Measurements from ENCODE around the gene IQCM. TPM values are rescaled to one million over a fixed set of nuclear protein-coding genes. Genes with fewer than 3 reads are reported as not detected.

The IQCM gene
- total and polyA plus RNA-seq, 2 donors (not counting 3 experiments of a cell fraction or from before 2014, with no cell fraction given): not detected

DNA sequence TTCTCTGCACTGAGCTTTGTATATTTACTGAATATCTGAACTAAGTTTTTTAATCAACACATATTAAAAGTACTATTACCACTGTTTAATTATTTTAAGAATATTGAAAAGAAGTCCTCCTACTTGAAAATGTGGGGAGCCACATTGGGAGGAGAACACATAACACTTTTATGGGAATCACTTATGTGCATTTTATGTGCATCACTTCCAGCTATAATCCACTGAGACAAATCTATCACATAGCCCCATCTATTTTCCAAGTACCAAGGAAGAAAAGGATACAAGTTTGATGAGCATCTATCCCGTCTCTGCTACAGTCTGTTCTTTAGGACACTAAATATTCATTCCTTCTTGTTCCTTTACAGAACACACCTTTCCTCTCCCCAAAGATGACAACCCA lies 87.2 kb downstream of the IQCM start:
- no peak overlapping the region for H3K9ac ChIP-seq (replicated peaks; ENCODE audit: extremely low read depth, insufficient read depth, low read length)
- ChIA-PET CTCF (no interaction called here), POLR2A (no interaction called here)
- H3K36me3 ChIP-seq (ENCODE audit: control insufficient read depth in 2 of 2, extremely low read depth in 1 of 2, insufficient read depth in 2 of 2, low read length in 2 of 2): no peaks in the 10 kb centered on the region
- no peaks in the 10 kb centered on the region for H3K9me1 ChIP-seq (replicated peaks; ENCODE audit: control insufficient read depth, extremely low read depth, insufficient read depth, low read length)
- H3K79me2 ChIP-seq (ENCODE audit: control insufficient read depth, insufficient read depth, low read length): no peaks in the 10 kb centered on the region
- TF ChIP-seq MYC (IDR thresholded peaks at IDR 0.05; ENCODE audit: low read depth, low read length): no peak
- TF ChIP-seq POLR2A (IDR thresholded peaks at IDR 0.05; ENCODE audit: low read depth, low read length): no peak
- TF ChIP-seq, protein P1, sequence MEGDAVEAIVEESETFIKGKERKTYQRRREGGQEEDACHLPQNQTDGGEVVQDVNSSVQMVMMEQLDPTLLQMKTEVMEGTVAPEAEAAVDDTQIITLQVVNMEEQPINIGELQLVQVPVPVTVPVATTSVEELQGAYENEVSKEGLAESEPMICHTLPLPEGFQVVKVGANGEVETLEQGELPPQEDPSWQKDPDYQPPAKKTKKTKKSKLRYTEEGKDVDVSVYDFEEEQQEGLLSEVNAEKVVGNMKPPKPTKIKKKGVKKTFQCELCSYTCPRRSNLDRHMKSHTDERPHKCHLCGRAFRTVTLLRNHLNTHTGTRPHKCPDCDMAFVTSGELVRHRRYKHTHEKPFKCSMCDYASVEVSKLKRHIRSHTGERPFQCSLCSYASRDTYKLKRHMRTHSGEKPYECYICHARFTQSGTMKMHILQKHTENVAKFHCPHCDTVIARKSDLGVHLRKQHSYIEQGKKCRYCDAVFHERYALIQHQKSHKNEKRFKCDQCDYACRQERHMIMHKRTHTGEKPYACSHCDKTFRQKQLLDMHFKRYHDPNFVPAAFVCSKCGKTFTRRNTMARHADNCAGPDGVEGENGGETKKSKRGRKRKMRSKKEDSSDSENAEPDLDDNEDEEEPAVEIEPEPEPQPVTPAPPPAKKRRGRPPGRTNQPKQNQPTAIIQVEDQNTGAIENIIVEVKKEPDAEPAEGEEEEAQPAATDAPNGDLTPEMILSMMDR (IDR thresholded peaks at IDR 0.05; ENCODE audit: extremely low read depth in 1 of 2, insufficient read depth in 1 of 2, low read depth in 1 of 2, low read length in 2 of 2): no peak
- TF ChIP-seq, protein P2, sequence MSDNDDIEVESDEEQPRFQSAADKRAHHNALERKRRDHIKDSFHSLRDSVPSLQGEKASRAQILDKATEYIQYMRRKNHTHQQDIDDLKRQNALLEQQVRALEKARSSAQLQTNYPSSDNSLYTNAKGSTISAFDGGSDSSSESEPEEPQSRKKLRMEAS (IDR thresholded peaks at IDR 0.05; ENCODE audit: insufficient read depth, insufficient read length): no peak
- H3K4me3 ChIP-seq (replicated peaks in 1 of 3; ENCODE audit: insufficient read depth in 1 of 3, low read depth in 1 of 3, low read length in 3 of 3): no peak overlapping the region
- H3K4me1 ChIP-seq (ENCODE audit: control insufficient read depth, extremely low read depth, insufficient read depth, low read length): no peaks in the 10 kb centered on the region
- no TSS peak for BruUV-seq (replicated peaks)
- FAIRE-seq (no peak), DNase-seq (ENCODE audit: low read depth, low spot score) (no peak)
- H3K4me2 ChIP-seq (ENCODE audit: insufficient read depth, low read length): no peak overlapping the region
- intact Hi-C loops (cut with micrococcal nuclease) (no loop called here), dilution Hi-C loops (cut with MboI; ENCODE audit: extremely low pct_ligation_motif_present, low sequenced_read_pairs) (no loop called here)
- H3K9me3 ChIP-seq (replicated peaks; ENCODE audit: control insufficient read depth, insufficient read depth, low read length): no peaks in the 10 kb centered on the region
- no peak overlapping the region for H2AFZ ChIP-seq (ENCODE audit: low read depth, low read length)
- no peak overlapping the region for H3K27ac ChIP-seq (ENCODE audit: insufficient read depth, low read depth, low read length)
- H4K20me1 ChIP-seq (replicated peaks; ENCODE audit: control insufficient read depth, extremely low read depth, insufficient read depth, low read length): no peaks in the 10 kb centered on the region
- no peaks in the 10 kb centered on the region for H3K27me3 ChIP-seq (ENCODE audit: control insufficient read depth in 2 of 2, insufficient read depth in 2 of 2, low read length in 2 of 2)

DNA sequence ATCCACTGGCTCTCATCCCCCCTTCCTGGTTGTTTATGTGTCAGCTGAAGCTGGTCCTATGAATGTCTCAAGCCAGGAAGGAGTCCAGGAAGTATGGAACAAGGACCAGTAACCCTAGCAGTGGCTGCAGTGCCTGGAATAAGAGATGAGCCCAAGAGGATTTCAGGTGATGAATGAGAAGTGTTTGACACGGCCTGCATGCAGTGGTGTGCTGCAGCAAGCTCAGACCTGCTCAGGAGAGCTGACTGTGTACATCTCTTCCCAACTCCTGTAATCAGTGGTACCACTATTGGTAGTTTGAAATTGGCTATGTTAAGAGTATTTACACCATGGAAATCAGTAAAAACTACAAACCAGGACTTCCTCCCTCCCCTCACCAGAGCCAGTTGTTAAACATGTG lies 88.0 kb downstream of the IQCM start:
- H3K4me3 ChIP-seq (replicated peaks in 1 of 3; ENCODE audit: insufficient read depth in 1 of 3, low read depth in 1 of 3, low read length in 3 of 3): no peak overlapping the region
- no peaks in the 10 kb centered on the region for H3K9me3 ChIP-seq (replicated peaks; ENCODE audit: control insufficient read depth, insufficient read depth, low read length)
- H3K36me3 ChIP-seq (ENCODE audit: control insufficient read depth in 2 of 2, extremely low read depth in 1 of 2, insufficient read depth in 2 of 2, low read length in 2 of 2): no peaks in the 10 kb centered on the region
- no peak overlapping the region for H3K27ac ChIP-seq (ENCODE audit: insufficient read depth, low read depth, low read length)
- no peak overlapping the region for H2AFZ ChIP-seq (ENCODE audit: low read depth, low read length)
- dilution Hi-C loops (cut with MboI; ENCODE audit: extremely low pct_ligation_motif_present, low sequenced_read_pairs) (no loop called here), intact Hi-C loops (cut with micrococcal nuclease) (no loop called here)
- H3K4me2 ChIP-seq (ENCODE audit: insufficient read depth, low read length): no peak overlapping the region
- no peak overlapping the region for H3K9ac ChIP-seq (replicated peaks; ENCODE audit: extremely low read depth, insufficient read depth, low read length)
- H3K79me2 ChIP-seq (ENCODE audit: control insufficient read depth, insufficient read depth, low read length): no peaks in the 10 kb centered on the region
- no peaks in the 10 kb centered on the region for H4K20me1 ChIP-seq (replicated peaks; ENCODE audit: control insufficient read depth, extremely low read depth, insufficient read depth, low read length)
- no peaks in the 10 kb centered on the region for H3K9me1 ChIP-seq (replicated peaks; ENCODE audit: control insufficient read depth, extremely low read depth, insufficient read depth, low read length)
- H3K27me3 ChIP-seq (ENCODE audit: control insufficient read depth in 2 of 2, insufficient read depth in 2 of 2, low read length in 2 of 2): no peaks in the 10 kb centered on the region
- H3K4me1 ChIP-seq (ENCODE audit: control insufficient read depth, extremely low read depth, insufficient read depth, low read length): no peaks in the 10 kb centered on the region
- DNase-seq (ENCODE audit: low read depth, low spot score) (no peak), FAIRE-seq (no peak)
- ChIA-PET CTCF (no interaction called here), POLR2A (no interaction called here)
- TF ChIP-seq JUN (IDR thresholded peaks at IDR 0.05; ENCODE audit: borderline replicate concordance, insufficient read depth, insufficient read length, low read depth) (no peak), GATA2 (IDR thresholded peaks at IDR 0.05; ENCODE audit: insufficient read depth, insufficient read length, low read depth, low read length) (no peak), POLR2AphosphoS5 (IDR thresholded peaks at IDR 0.05; ENCODE audit: insufficient read depth, low read depth, low read length) (no peak), POLR2A (IDR thresholded peaks at IDR 0.05; ENCODE audit: low read depth, low read length) (no peak), MYC (IDR thresholded peaks at IDR 0.05; ENCODE audit: low read depth, low read length) (no peak), FOS (IDR thresholded peaks at IDR 0.05; ENCODE audit: borderline replicate concordance, insufficient read depth, low read length) (no peak), EZH2 (IDR thresholded peaks at IDR 0.05; ENCODE audit: borderline replicate concordance, low read depth, low read length, severe bottlenecking) (no peak)
- TF ChIP-seq, protein P2 (IDR thresholded peaks at IDR 0.05; ENCODE audit: insufficient read depth, insufficient read length): no peak
- TF ChIP-seq, protein P1 (IDR thresholded peaks at IDR 0.05; ENCODE audit: extremely low read depth in 1 of 2, insufficient read depth in 1 of 2, low read depth in 1 of 2, low read length in 2 of 2): no peak
- no TSS peak for BruUV-seq (replicated peaks)
